ENCODE data around the gene CAMK1D. TPM values are rescaled to one million over a fixed set of nuclear protein-coding genes. Genes with fewer than 3 reads are reported as not detected.

CAMK1D gene
- total and polyA plus RNA-seq, 10 of the 15 experiments (the other 5 are each of a cell fraction or from before 2014, with no cell fraction given), result 2.1 to 35.5 (median 14.7) TPM

GRCh38 chr10:12512332-12513002 is 163.1 kb downstream of the CAMK1D start:
- SMC1A ChIA-PET (ENCODE audit: uncharacterized antibody, unreplicated experiment), result no interaction called here
- no peak for FAIRE-seq
- BruUV-seq (replicated peaks), result no TSS peak

More at GRCh38 chr10:12512332-12513002, 163.1 kb downstream of the CAMK1D start:
- no peak overlapping the region for H3K4me2 ChIP-seq (ENCODE audit: control insufficient read depth, insufficient read depth)
- H3K27me3 ChIP-seq (replicated peaks in 1 of 2; ENCODE audit: control insufficient read depth in 2 of 2, insufficient read depth in 2 of 2, low read length in 1 of 2), result no peaks in the 10 kb centered on the region
- H2AFZ ChIP-seq (ENCODE audit: control insufficient read depth, low read depth, low read length), result no peak overlapping the region
- in situ Hi-C loops (cut with MboI), result no loop called here
- no peaks in the 10 kb centered on the region for H3K9me3 ChIP-seq (replicated peaks; ENCODE audit: control insufficient read depth, insufficient read depth, low read length)
- intact Hi-C loops (cut with micrococcal nuclease; ENCODE audit: unreplicated experiment), result no loop called here
- ATAC-seq (no peak), DNase-seq (ENCODE audit: low read depth, low spot score) (no peak)
- H3K79me2 ChIP-seq (ENCODE audit: control insufficient read depth, insufficient read depth, low read length), result peaks cover 1% of the 10 kb centered on the region
- RAD21 ChIA-PET (ENCODE audit: unreplicated experiment), result no interaction called here
- no peak overlapping the region for H3K4me3 ChIP-seq
- CTCF ChIA-PET, result interaction anchor here (0.6 kb wide), 1 partner anchor 55 kb away, joined by 3 read pairs; no protein-coding TSS in a partner anchor
- peaks cover 3% of the 10 kb centered on the region; the same call in 1 of the 2 replicates for H3K4me1 ChIP-seq (ENCODE audit: control insufficient read depth, insufficient read depth, low read length)
- H3K36me3 ChIP-seq (ENCODE audit: control insufficient read depth in 2 of 2, insufficient read depth in 2 of 2, low read length in 1 of 2), result peaks cover 0 to 4% of the 10 kb centered on the region in 2 experiments; a peak in 1 of 4 replicates
- WGBS (ENCODE audit: insufficient coverage, insufficient replicate concordance, low lambda C conversion rate, missing lambda C conversion rate), result 98% methylated on average over 18 of the region's 18 CpGs
- H4K20me1 ChIP-seq (ENCODE audit: control insufficient read depth, insufficient read depth), result no peaks in the 10 kb centered on the region
- POLR2A ChIA-PET, result no interaction called here
- no peak overlapping the region for H3K27ac ChIP-seq (ENCODE audit: control insufficient read depth, insufficient read depth)
- no peak overlapping the region for H3K9ac ChIP-seq (ENCODE audit: control insufficient read depth, insufficient read depth, low read length)
- TF ChIP-seq SMC3 (IDR thresholded peaks at IDR 0.05; ENCODE audit: borderline replicate concordance, low read length) (no peak), EED (IDR thresholded peaks at IDR 0.05; ENCODE audit: low read depth) (no peak), GABPA (IDR thresholded peaks at IDR 0.05; ENCODE audit: low read depth) (no peak), CREB1 (IDR thresholded peaks at IDR 0.05; ENCODE audit: low read depth) (no peak), SMAD1 (IDR thresholded peaks at IDR 0.05; ENCODE audit: low read depth, partially characterized antibody) (no peak)
- TF ChIP-seq, protein P1, sequence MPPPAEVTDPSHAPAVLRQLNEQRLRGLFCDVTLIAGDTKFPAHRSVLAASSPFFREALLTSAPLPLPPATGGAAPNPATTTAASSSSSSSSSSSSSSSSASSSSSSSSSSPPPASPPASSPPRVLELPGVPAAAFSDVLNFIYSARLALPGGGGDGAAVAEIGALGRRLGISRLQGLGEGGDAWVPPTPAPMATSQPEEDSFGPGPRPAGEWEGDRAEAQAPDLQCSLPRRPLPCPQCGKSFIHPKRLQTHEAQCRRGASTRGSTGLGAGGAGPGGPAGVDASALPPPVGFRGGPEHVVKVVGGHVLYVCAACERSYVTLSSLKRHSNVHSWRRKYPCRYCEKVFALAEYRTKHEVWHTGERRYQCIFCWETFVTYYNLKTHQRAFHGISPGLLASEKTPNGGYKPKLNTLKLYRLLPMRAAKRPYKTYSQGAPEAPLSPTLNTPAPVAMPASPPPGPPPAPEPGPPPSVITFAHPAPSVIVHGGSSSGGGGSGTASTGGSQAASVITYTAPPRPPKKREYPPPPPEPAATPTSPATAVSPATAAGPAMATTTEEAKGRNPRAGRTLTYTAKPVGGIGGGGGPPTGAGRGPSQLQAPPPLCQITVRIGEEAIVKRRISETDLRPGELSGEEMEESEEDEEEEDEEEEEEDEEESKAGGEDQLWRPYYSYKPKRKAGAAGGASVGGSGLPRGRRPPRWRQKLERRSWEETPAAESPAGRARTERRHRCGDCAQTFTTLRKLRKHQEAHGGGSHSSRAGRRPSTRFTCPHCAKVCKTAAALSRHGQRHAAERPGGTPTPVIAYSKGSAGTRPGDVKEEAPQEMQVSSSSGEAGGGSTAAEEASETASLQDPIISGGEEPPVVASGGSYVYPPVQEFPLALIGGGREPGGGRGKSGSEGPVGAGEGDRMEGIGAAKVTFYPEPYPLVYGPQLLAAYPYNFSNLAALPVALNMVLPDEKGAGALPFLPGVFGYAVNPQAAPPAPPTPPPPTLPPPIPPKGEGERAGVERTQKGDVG (CRISPR knock-in tag; IDR thresholded peaks at IDR 0.05), result no peak

Data from GM12878 (cell line).